ENCODE measurements around the gene LDLRAD3. TPM values are rescaled to one million over a fixed set of nuclear protein-coding genes. Genes with fewer than 3 reads are reported as not detected.

The LDLRAD3 gene
- total RNA-seq, 1 experiment from 2014 or later = 12.1 TPM

DNA sequence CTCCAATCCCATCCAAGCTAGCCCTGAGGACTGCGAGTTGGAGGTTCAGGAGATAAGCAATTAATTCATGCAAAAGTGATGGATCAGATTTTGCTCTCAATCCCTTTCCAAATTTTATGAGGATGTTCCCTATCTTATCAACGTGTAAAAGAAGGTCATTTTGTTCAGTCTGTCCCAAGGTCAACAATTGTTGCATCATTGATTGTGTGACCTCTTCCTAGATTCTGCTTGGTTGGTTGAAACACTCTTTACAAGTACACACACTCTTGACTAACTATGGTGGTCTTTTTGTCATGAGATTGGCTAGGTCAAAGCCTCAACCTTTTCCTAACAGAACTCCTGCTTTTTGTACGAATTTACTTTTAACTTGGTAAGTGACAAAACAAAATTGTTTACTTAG, 303.6 kb downstream of the LDLRAD3 start:
- H3K27ac ChIP-seq (ENCODE audit: insufficient read length, low read depth, low read length) = no peak overlapping the region
- no peaks in the 10 kb centered on the region for H3K79me2 ChIP-seq (ENCODE audit: insufficient read depth, low read length)
- H3K4ac ChIP-seq (ENCODE audit: low read depth, low read length) = no peak overlapping the region
- no peak overlapping the region for H3K14ac ChIP-seq (ENCODE audit: insufficient read depth, low read length)
- no CpG with 5 or more reads among the region's 3 CpGs for WGBS (ENCODE audit: extremely low coverage, insufficient read length, low lambda C conversion rate)
- Mint-ChIP-seq H3K9me3 (no peaks in the 10 kb centered on the region), H3K27ac (no peak overlapping the region), H3K4me3 (no peak overlapping the region), H3K4me1 (peaks cover 6 to 7% of the 10 kb centered on the region in 2 experiments; a peak in 2 of 4 replicates), H3K27me3 (ENCODE audit: low read depth) (peaks cover 3% of the 10 kb centered on the region; the same call in 1 of the 2 replicates), H3K36me3 (ENCODE audit: insufficient read depth in 1 of 3, low read depth in 3 of 3) (no peaks in the 10 kb centered on the region; a peak in 1 of 7 replicates)
- no peak overlapping the region for H2AFZ ChIP-seq (ENCODE audit: low read length)
- H4K8ac ChIP-seq (replicated peaks; ENCODE audit: insufficient read length, low read depth, low read length) = no peak overlapping the region
- no peaks in the 10 kb centered on the region for H4K20me1 ChIP-seq (ENCODE audit: control insufficient read depth, insufficient read depth, insufficient read length)
- H2BK120ac ChIP-seq (ENCODE audit: low read depth, low read length, poor library complexity, severe bottlenecking) = no peak overlapping the region
- no peak overlapping the region for H3K9ac ChIP-seq (ENCODE audit: extremely low read depth, insufficient read length, low read length)
- H2BK12ac ChIP-seq (ENCODE audit: insufficient read length, low read depth, low read length) = no peak overlapping the region
- no peaks in the 10 kb centered on the region for H3K23me2 ChIP-seq (ENCODE audit: insufficient read length, low read depth, low read length, poor library complexity, severe bottlenecking)
- no peaks in the 10 kb centered on the region for H3K79me1 ChIP-seq (ENCODE audit: insufficient read depth, low read depth, low read length, poor library complexity, severe bottlenecking)
- H3K23ac ChIP-seq (ENCODE audit: insufficient read length, low read depth, low read length) = no peak overlapping the region
- no peaks in the 10 kb centered on the region for H3K4me1 ChIP-seq (ENCODE audit: insufficient read depth, low read length)
- no peak overlapping the region for H2BK20ac ChIP-seq (ENCODE audit: low read depth, low read length, poor library complexity, severe bottlenecking)
- no peak overlapping the region for H3K56ac ChIP-seq (ENCODE audit: insufficient read length, low read depth, low read length)
- TF ChIP-seq, protein P1, sequence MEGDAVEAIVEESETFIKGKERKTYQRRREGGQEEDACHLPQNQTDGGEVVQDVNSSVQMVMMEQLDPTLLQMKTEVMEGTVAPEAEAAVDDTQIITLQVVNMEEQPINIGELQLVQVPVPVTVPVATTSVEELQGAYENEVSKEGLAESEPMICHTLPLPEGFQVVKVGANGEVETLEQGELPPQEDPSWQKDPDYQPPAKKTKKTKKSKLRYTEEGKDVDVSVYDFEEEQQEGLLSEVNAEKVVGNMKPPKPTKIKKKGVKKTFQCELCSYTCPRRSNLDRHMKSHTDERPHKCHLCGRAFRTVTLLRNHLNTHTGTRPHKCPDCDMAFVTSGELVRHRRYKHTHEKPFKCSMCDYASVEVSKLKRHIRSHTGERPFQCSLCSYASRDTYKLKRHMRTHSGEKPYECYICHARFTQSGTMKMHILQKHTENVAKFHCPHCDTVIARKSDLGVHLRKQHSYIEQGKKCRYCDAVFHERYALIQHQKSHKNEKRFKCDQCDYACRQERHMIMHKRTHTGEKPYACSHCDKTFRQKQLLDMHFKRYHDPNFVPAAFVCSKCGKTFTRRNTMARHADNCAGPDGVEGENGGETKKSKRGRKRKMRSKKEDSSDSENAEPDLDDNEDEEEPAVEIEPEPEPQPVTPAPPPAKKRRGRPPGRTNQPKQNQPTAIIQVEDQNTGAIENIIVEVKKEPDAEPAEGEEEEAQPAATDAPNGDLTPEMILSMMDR (conservative IDR thresholded peaks at IDR 0.05) = no peak
- H2BK5ac ChIP-seq (ENCODE audit: insufficient read length, low read length) = no peak overlapping the region
- no peak overlapping the region for H3K18ac ChIP-seq (ENCODE audit: insufficient read length, low read depth, low read length)
- no peak overlapping the region for H3K4me2 ChIP-seq (ENCODE audit: insufficient read depth, insufficient read length, low read length)
- no peak overlapping the region for H3T11ph ChIP-seq (ENCODE audit: low read length)
- H3K9me3 ChIP-seq (ENCODE audit: control insufficient read depth, low read depth, low read length) = no peaks in the 10 kb centered on the region
- no peak overlapping the region for H2BK15ac ChIP-seq (ENCODE audit: low read depth, low read length)
- DNase-seq = no peak
- H4K5ac ChIP-seq (ENCODE audit: insufficient read length, low read depth, low read length) = no peak overlapping the region
- H2AK5ac ChIP-seq (ENCODE audit: insufficient read length, low read length) = no peak overlapping the region
- H4K91ac ChIP-seq (ENCODE audit: insufficient read length, low read depth, low read length) = no peak overlapping the region
- H3K27me3 ChIP-seq (ENCODE audit: insufficient read depth, low read length) = no peaks in the 10 kb centered on the region
